ENCODE measurements around the gene CLEC9A. TPM values are rescaled to one million over a fixed set of nuclear protein-coding genes. Genes with fewer than 3 reads are reported as not detected.

The CLEC9A gene
- not detected in 2 replicates for total RNA-seq
- not detected in 2 replicates for polyA plus RNA-seq

DNA sequence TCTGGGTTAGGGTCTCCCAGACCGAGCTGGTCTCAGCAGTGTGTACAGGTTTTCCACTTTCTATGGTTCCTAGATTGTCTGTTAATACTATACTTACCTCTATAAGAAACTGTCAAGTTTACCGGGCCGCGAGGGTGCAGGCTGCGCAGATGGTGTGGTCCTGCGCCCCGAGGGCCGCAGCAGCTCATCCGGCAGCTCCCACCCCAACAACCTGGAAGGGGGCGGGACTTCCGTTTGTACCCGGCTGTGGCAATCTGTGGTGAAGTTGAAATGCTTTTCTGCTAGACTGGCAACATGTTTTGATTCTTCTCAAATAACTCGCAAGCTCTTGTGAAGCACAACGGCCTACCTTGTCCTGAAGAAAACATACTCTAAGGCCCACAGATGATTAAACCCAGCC is at the start of gene CLEC9A:
TSS of gene CLEC9A (plus strand) at position 237 of the 400 bp plus-strand sequence. CDS start 22,006 bp downstream, outside the sequence.
- no peak within 1 kb of the TSS for H3K27ac ChIP-seq
- no peaks in the 10 kb centered on the region for H4K20me1 ChIP-seq (ENCODE audit: insufficient read depth, poor library complexity, severe bottlenecking)
- no peaks in the 10 kb centered on the region for H3K9me2 ChIP-seq (replicated peaks; ENCODE audit: insufficient read depth)
- 96% methylated on average over 13 of the region's 14 CpGs for WGBS (ENCODE audit: low lambda C conversion rate, missing lambda C conversion rate)
- no peaks in the 10 kb centered on the region for H3K27me3 ChIP-seq
- H3K9me3 ChIP-seq (ENCODE audit: low read depth) = no peaks in the 10 kb centered on the region
- H3K4me1 ChIP-seq (ENCODE audit: insufficient read depth) = no peaks in the 10 kb centered on the region
- no peak within 1 kb of the TSS for H2AFZ ChIP-seq
- H3K36me3 ChIP-seq (replicated peaks; ENCODE audit: insufficient read depth, low read depth) = no peaks in the 10 kb centered on the region
- H3K4me2 ChIP-seq = no peak within 1 kb of the TSS
- H3K79me2 ChIP-seq = no peaks in the 10 kb centered on the region
- TF ChIP-seq, protein P1, sequence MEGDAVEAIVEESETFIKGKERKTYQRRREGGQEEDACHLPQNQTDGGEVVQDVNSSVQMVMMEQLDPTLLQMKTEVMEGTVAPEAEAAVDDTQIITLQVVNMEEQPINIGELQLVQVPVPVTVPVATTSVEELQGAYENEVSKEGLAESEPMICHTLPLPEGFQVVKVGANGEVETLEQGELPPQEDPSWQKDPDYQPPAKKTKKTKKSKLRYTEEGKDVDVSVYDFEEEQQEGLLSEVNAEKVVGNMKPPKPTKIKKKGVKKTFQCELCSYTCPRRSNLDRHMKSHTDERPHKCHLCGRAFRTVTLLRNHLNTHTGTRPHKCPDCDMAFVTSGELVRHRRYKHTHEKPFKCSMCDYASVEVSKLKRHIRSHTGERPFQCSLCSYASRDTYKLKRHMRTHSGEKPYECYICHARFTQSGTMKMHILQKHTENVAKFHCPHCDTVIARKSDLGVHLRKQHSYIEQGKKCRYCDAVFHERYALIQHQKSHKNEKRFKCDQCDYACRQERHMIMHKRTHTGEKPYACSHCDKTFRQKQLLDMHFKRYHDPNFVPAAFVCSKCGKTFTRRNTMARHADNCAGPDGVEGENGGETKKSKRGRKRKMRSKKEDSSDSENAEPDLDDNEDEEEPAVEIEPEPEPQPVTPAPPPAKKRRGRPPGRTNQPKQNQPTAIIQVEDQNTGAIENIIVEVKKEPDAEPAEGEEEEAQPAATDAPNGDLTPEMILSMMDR (IDR thresholded peaks at IDR 0.05; ENCODE audit: poor library complexity) = no peak
- TF ChIP-seq EZH2 (IDR thresholded peaks at IDR 0.05; ENCODE audit: borderline replicate concordance) = no peak
- no peak for TF ChIP-seq EZH2phosphoT487 (IDR thresholded peaks at IDR 0.05; ENCODE audit: low read depth, severe bottlenecking, unreplicated experiment)
- H3K4me3 ChIP-seq = no peak within 1 kb of the TSS
- DNase-seq (ENCODE audit: low spot score) = no peak

DNA sequence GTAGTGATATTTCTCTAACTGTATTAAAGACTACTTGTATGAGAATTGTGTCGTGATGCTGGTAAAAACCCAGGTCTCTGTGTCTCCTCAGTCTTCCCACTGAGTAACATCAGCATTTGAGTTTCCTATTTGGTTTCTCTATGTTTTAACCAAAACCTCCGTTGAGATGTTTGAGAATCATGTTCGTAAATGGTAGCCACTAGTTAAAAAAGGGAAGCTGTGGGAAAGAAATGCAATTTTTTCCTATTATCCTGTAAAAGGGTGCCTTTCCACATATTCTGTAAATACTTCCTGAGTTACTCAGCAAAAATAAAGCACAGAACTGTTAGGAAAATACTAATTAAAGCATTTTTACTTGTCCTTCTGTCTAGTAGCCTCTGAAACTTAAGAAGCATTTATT is 38.6 kb upstream of the CLEC9A start:
- H3K4me1 ChIP-seq (ENCODE audit: insufficient read depth) = no peaks in the 10 kb centered on the region
- no peak for TF ChIP-seq EZH2phosphoT487 (IDR thresholded peaks at IDR 0.05; ENCODE audit: low read depth, severe bottlenecking, unreplicated experiment)
- TF ChIP-seq, protein P1 (IDR thresholded peaks at IDR 0.05; ENCODE audit: poor library complexity) = no peak
- no peak overlapping the region for H2AFZ ChIP-seq
- no peaks in the 10 kb centered on the region for H3K79me2 ChIP-seq
- H3K4me3 ChIP-seq = no peak overlapping the region
- WGBS (ENCODE audit: low lambda C conversion rate, missing lambda C conversion rate) = 89% methylated on average over 3 of the region's 3 CpGs
- H3K27me3 ChIP-seq = no peaks in the 10 kb centered on the region
- no peak overlapping the region for H3K27ac ChIP-seq
- H3K36me3 ChIP-seq (replicated peaks; ENCODE audit: insufficient read depth, low read depth) = no peaks in the 10 kb centered on the region
- no peak for DNase-seq (ENCODE audit: low spot score)
- H3K4me2 ChIP-seq = no peak overlapping the region
- no peaks in the 10 kb centered on the region for H3K9me3 ChIP-seq (ENCODE audit: low read depth)
- no peaks in the 10 kb centered on the region for H3K9me2 ChIP-seq (replicated peaks; ENCODE audit: insufficient read depth)
- no peaks in the 10 kb centered on the region for H4K20me1 ChIP-seq (ENCODE audit: insufficient read depth, poor library complexity, severe bottlenecking)

DNA sequence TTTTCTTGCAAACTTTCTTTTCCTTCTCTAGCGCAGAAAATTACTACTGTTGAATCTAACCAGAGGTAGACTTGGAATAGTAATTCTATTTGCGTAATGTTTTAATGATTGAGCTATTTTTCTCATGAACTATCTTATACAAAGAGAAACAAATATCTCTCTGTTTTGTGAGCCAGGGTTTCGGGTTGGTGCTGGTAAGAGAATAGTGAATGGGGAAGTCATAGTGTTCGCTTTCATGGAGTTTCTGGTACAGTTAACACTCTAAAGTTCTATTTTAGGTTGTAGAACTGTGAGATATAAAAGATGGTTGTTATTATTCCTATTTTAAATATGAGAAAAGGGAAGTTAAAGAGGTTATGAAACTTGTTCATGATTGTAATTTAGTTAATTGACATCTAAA is 38.2 kb upstream of the CLEC9A start:
- Histone ChIP-seq H2AFZ (no peak overlapping the region), H3K4me3 (no peak overlapping the region), H3K9me2 (replicated peaks; ENCODE audit: insufficient read depth) (no peaks in the 10 kb centered on the region), H3K9me3 (ENCODE audit: low read depth) (no peaks in the 10 kb centered on the region), H3K36me3 (replicated peaks; ENCODE audit: insufficient read depth, low read depth) (no peaks in the 10 kb centered on the region), H3K79me2 (no peaks in the 10 kb centered on the region), H4K20me1 (ENCODE audit: insufficient read depth, poor library complexity, severe bottlenecking) (no peaks in the 10 kb centered on the region), H3K4me1 (ENCODE audit: insufficient read depth) (no peaks in the 10 kb centered on the region), H3K4me2 (no peak overlapping the region), H3K27me3 (no peaks in the 10 kb centered on the region), H3K27ac (no peak overlapping the region)
- 96% methylated on average over 4 of the region's 4 CpGs for WGBS (ENCODE audit: low lambda C conversion rate, missing lambda C conversion rate)
- no peak for DNase-seq (ENCODE audit: low spot score)
- TF ChIP-seq, protein P1 (IDR thresholded peaks at IDR 0.05; ENCODE audit: poor library complexity) = no peak
- TF ChIP-seq EZH2phosphoT487 (IDR thresholded peaks at IDR 0.05; ENCODE audit: low read depth, severe bottlenecking, unreplicated experiment) (no peak), EZH2 (IDR thresholded peaks at IDR 0.05; ENCODE audit: borderline replicate concordance) (no peak)

DNA sequence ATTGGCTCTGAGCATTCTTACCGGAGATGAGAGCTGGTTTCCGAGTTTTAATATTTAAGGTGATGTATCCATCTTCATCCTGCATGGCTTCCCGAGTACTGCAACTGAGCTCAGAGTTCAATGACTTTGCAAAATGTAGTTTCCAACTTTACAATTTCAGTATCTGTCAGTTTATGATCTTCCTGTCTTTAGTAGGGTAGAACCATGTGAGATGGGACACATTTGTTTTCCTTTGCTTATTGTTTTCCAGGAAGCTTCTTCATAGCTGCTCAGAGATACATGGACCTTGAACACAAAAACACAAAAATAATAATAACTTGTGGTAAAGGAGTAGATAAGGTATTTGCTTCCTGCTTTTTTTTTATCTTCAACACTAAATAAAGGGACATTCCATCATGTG is 31.5 kb upstream of the CLEC9A start, which contains the start of gene CLEC1B:
TSS of gene CLEC1B (minus strand) at position 106 of the 400 bp plus-strand sequence. CDS start at position 85, 21 bp downstream.
- DNase-seq (ENCODE audit: low spot score) = no peak
- Histone ChIP-seq H3K36me3 (replicated peaks; ENCODE audit: insufficient read depth, low read depth) (no peaks in the 10 kb centered on the region), H3K79me2 (no peaks in the 10 kb centered on the region), H2AFZ (no peak within 1 kb of the TSS), H3K9me2 (replicated peaks; ENCODE audit: insufficient read depth) (no peaks in the 10 kb centered on the region), H3K4me3 (no peak within 1 kb of the TSS), H3K4me1 (ENCODE audit: insufficient read depth) (no peaks in the 10 kb centered on the region), H3K9me3 (ENCODE audit: low read depth) (no peaks in the 10 kb centered on the region), H4K20me1 (ENCODE audit: insufficient read depth, poor library complexity, severe bottlenecking) (no peaks in the 10 kb centered on the region), H3K4me2 (no peak within 1 kb of the TSS), H3K27me3 (no peaks in the 10 kb centered on the region), H3K27ac (no peak within 1 kb of the TSS)
- TF ChIP-seq EZH2 (IDR thresholded peaks at IDR 0.05; ENCODE audit: borderline replicate concordance) (no peak), EZH2phosphoT487 (IDR thresholded peaks at IDR 0.05; ENCODE audit: low read depth, severe bottlenecking, unreplicated experiment) (no peak)
- TF ChIP-seq, protein P1 (IDR thresholded peaks at IDR 0.05; ENCODE audit: poor library complexity) = no peak
- WGBS (ENCODE audit: low lambda C conversion rate, missing lambda C conversion rate) = 92% methylated on average over 3 of the region's 3 CpGs

Measured in hepatocyte (in vitro differentiated cells).